HG02852 (cell line): ENCODE results near the gene MAPKAP1.

Experiments
- ATAC-seq: cut with Tn5 transposase; IDR thresholded peaks from one replicate; pipeline ENCODE4 v1.9.1; 2021; ENCODE audit warnings: mild to moderate bottlenecking, moderate library complexity; ENCODE audit not compliant: unreplicated experiment

MAPKAP1 gene

DNA sequence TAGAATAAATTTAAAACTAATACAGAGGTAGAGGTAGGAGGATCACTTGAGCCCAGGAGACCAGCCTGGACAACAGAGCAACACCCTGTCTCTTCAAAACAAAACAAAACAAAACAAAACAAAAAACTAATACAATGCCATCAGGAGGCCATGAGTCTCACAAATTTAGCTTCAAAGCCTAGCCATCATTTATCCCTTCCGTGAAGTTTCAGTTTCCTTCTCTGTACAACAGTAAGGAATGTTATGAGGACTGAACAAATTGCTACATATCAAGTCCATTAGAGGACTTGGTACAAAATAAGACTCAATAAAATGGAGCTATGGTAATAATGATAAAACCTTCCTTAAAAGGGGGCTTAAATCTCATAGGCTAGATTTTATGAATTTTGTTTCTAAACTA lies 60.8 kb downstream of the MAPKAP1 start:
- ATAC-seq = no peak

DNA sequence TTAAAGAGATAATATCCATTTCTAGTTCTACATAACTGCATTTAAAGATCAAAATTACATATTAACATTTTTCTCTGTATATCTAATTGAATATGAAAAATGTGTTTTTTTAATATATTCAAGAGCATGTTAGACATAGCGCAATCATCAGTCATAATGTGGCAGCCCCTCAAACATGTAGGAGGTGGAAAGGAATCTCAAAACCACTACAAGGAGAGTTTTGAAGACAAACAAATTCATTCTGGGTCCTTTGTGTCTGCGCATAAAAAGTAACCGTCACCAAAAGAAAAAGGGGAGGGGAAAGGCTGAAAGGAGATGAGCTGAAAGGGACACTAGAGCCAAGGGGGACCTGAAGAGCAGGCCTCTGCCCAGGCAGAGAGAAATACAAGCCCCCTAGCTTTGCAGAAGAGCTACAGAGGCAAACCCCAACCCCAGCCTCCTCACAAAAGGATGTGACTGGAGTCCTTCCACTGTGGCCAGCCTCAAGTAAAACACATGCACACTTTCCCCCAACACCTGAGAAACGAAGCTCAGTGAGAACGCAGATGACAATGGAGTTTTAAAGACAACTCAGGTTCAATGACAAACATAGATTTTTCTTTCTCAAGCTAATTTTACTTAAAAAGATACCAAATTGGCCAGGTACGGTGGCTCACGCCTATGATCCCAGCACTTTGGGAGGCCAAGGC lies 62.0 kb downstream of the MAPKAP1 start:
- no peak for ATAC-seq

DNA sequence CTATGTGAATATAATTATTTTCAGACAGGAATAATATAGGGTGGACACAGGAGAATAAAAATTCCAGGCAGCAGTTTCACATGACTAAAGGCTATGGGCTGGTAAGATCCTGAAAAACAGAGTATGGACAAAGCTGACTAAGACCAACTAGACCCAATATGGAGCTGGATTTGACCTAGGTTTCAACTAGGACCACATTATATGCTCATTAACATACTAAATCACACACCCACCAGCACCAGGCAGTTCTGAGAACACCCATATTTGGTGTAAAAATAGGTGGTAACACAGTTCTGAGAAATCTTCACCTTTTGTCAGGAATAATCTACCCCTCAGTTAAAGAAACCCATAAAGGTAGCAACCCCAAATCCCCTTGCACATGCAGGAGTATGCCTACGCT lies 64.7 kb downstream of the MAPKAP1 start:
- no peak for ATAC-seq

- no peak for ATAC-seq
Measured at GRCh38 chr9:125639057-125639456, 68.0 kb downstream of the MAPKAP1 start.

- ATAC-seq = no peak
Measured at GRCh38 chr9:125638239-125639045, 68.6 kb downstream of the MAPKAP1 start.

- no peak for ATAC-seq
Measured at GRCh38 chr9:125637241-125637640, 69.8 kb downstream of the MAPKAP1 start.

- ATAC-seq = no peak
Measured at GRCh38 chr9:125635888-125636287, 71.1 kb downstream of the MAPKAP1 start.

- no peak for ATAC-seq
Measured at GRCh38 chr9:125634040-125634717, 72.8 kb downstream of the MAPKAP1 start.

GRCh38 chr9:125633116-125633745 lies 73.8 kb downstream of the MAPKAP1 start:
- ATAC-seq = peak; percentile 1

DNA sequence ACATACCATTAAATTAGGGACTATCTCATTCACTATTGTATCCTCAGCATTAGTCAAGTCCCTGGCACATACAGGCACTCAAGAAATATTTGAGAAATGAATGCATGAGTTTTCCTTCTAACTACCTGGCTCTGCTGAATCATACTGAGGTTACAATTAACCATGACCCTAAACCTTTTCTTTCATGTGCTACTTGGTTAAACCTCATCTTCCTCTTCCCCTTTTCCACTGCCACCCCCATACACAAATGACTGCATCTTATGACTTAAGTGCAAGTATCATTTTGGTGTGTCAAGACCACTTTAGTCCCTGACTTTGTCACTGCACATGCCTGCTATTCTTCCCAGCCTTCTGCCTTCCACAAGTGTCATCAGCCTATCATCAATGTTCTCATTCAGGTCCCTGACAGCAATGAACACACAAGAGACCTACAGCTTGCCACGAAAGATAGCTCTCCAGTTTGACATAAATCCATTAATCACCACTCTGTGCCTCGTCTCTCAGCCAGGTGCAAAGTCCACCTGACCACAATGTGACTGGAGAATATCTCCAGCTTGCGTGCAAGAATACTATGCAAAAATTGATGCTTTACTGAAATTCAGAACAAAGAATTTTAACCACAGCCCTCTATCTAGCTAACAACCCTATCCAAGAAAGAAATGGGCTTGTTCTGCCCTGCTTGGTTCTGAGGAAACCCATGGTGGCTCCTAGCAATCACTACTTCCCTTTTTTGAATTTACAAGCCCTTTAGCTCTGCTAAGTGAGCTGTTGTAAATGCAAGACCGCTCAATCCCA lies 74.5 kb downstream of the MAPKAP1 start:
- ATAC-seq = peak; percentile 60

DNA sequence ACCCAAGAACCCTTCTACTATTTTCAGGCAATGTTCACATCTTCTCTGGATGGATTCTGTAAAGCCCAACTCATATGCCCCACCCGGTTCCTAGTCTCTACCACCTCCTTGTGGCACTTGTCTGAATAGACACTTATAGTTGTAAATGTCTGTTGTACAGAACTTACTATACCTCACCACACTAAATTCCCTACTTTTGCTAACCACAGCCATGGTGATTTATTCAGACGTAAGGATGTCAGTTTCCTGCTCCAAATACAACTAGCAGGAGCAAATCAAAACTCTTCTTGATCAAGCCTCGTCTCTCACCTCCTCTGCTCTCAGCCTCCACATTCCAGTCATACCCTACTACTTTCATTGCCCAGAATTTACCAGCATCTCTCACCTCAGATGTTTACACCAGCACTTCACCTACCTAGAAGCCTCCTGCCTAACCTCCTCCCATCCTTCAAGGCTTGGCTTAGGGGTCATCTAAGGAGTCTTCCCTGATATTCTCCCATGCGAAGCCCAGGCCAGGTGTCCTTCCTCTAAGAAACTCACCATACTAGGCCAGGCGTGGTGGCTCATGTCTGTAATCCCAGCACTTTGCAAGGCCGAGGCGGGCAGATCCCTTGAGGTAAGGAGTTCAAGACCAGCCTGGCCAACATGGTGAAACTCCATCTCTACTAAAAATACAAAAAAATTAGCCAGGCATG lies 75.5 kb downstream of the MAPKAP1 start:
- ATAC-seq = no peak

- ATAC-seq = no peak
Measured at GRCh38 chr9:125630436-125630835, 76.6 kb downstream of the MAPKAP1 start.

DNA sequence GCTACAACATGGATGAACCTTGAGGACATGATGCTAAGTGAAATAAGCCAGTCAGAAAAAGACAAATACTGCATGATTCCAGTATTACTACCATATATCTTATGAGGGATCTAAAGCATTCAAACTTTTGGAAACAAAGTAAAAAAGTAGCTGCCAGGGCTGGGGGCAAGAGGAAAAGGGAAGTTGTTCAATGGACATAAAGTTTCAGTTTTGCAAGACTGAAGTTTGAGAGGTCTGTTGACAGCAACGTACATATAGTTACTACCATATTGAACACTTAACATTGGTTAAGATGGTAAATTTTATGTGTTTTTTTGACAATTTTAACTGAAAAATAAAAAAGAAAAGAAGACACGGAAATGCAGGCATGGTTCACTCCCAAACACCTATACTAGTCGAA lies 77.6 kb downstream of the MAPKAP1 start:
- ATAC-seq = no peak

GRCh38 chr9:125626187-125626586 lies 80.8 kb downstream of the MAPKAP1 start:
- ATAC-seq = no peak

- no peak for ATAC-seq
Measured at GRCh38 chr9:125621170-125621569, 85.8 kb downstream of the MAPKAP1 start.

- ATAC-seq = no peak
Measured at GRCh38 chr9:125620216-125620615, 86.8 kb downstream of the MAPKAP1 start.

GRCh38 chr9:125617087-125617486 lies 89.9 kb downstream of the MAPKAP1 start:
- no peak for ATAC-seq

DNA sequence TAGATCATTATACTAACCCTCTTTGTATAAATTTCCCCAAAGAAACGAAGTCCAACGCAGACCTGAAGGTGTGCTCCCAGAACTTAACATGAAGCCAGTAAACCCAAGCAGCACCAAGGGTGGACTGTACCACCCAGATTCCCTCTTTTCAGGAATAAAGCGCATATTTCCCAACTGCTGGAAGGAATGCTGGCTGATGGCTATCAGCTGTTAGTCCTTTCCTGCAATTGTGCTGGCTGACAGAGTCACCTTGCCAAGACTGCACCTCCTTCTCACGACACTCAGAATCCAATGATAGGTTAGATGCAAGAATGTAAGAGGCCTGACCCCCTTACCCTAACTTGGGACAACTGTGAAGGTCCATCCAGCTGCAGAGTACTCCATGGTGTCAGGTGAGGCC lies 93.9 kb downstream of the MAPKAP1 start:
- no peak for ATAC-seq

- ATAC-seq = no peak
Measured at GRCh38 chr9:125612616-125613015, 94.4 kb downstream of the MAPKAP1 start.
